Measurements from ENCODE around the gene OXSR1.

DNA sequence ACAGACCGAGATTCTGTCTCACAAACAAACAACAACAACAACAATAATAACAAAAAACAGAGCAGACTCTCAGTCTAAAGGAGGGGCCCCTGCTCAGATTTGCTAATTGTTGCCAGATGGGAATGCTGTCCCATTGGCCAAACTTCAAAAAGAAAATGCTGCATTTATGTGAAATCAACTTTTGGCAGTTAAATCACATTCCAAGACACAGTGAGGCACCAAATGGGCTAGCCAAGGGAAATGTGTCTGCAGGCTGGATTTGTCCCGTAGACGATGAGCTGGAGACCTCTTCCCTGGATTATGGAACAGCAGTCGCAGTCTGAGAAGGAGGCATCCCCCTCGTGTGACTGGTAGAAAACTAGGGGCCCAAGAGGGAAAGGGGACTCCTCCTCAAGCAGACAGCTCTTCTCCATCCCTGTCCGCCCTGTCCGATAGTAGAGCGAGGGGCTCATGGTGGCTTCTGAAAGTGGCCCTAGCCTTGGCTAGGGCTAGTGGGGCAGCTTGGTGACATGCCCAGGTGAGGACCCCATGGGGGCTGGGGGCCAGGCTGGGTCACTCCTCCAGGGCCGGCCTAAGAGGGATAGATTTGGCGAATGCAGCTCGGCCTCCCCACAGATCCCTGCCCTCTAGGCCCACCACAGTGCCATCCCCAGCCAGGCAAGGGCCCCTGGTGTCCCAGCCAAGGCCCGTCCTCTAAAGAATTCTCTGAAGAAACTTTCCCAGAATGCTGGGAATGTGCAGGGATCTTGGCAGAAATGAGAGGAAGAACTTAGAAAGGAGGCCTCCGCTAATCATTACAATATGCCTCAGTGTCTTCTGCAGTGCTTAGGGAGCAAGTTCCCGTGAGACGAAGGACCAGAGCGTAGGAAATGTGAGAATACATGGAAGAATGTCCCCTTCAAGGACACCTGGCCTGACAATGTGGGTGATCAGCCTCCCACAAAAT lies 118.7 kb downstream of the OXSR1 start:
- no peak for TF ChIP-seq YY1 (IDR thresholded peaks at IDR 0.05)
- TF ChIP-seq FOXA1 (IDR thresholded peaks at IDR 0.05), result no peak
- TF ChIP-seq GABPA (IDR thresholded peaks at IDR 0.05 in 1 of 2, conservative IDR thresholded peaks at IDR 0.05 in 1 of 2), result no peak

All from liver (tissue), 2 donors.